LNCAP (cell line): ENCODE results near the gene SLX4.

ENCODE experiments used
- CTCF ChIP-seq: fragments of 450-650 bp; IDR thresholded peaks from 2 replicates; pipeline ENCODE4 v1.5.1; 2017; ENCODE audit warnings: mild to moderate bottlenecking

The SLX4 gene

GRCh38 chr16:3611146-3611975 lies at the start of gene SLX4:
TSS of gene SLX4 (minus strand) at chr16:3611606. CDS start at chr16:3608964, 2,642 bp downstream.
- TF ChIP-seq CTCF = no peak

- TF ChIP-seq CTCF = no peak
Observed at GRCh38 chr16:3659251-3659650, 47.8 kb upstream of the SLX4 start.

- no peak for TF ChIP-seq CTCF
Observed at GRCh38 chr16:3656491-3657468, 45.4 kb upstream of the SLX4 start.

- no peak for TF ChIP-seq CTCF
Observed at GRCh38 chr16:3655396-3656159, 44.2 kb upstream of the SLX4 start.

GRCh38 chr16:3655030-3655395 lies 43.6 kb upstream of the SLX4 start:
- no peak for TF ChIP-seq CTCF

- TF ChIP-seq CTCF = peak; percentile 82
Observed at GRCh38 chr16:3654249-3654991, 43.0 kb upstream of the SLX4 start, which contains the start of gene DNASE1. TSS of gene DNASE1 (plus strand) at chr16:3654691. CDS start at chr16:3655374, 683 bp downstream.
